GM18505 (cell line): ENCODE measurements around the gene PDLIM3.
"Not testable (repeated sequence)": the region's sequence is repeated elsewhere in the genome, so short reads cannot be mapped to it uniquely, and the experiment has no call there.

ENCODE experiments used
- ATAC-seq: cut with Tn5 transposase; IDR thresholded peaks from one replicate; pipeline ENCODE4 v1.9.1; 2021; ENCODE audit not compliant: unreplicated experiment
- POLR2A ChIP-seq: IDR thresholded peaks from 4 replicates; pipeline ENCODE4 v1.6.1; 2011; ENCODE audit warnings: borderline replicate concordance; ENCODE audit not compliant: insufficient read depth, insufficient read length; ENCODE audit errors: extremely low read depth

Gene PDLIM3

GRCh38 chr4:185541251-185541727 is 6.0 kb upstream of the PDLIM3 start:
- TF ChIP-seq POLR2A: no peak
- no peak for ATAC-seq

GRCh38 chr4:185540487-185541120 is 5.3 kb upstream of the PDLIM3 start:
- no peak for TF ChIP-seq POLR2A
- ATAC-seq: no peak

GRCh38 chr4:185540040-185540439 is 4.7 kb upstream of the PDLIM3 start:
- TF ChIP-seq POLR2A: no peak
- no peak for ATAC-seq

GRCh38 chr4:185538806-185539205 is 3.5 kb upstream of the PDLIM3 start:
- no peak for TF ChIP-seq POLR2A
- ATAC-seq: no peak

- no peak for ATAC-seq
- TF ChIP-seq POLR2A: no peak
These were observed 1.1 kb upstream of the PDLIM3 start for GRCh38 chr4:185536411-185536709.

GRCh38 chr4:185535612-185536410 is 504 bp upstream of the PDLIM3 start:
- no peak for ATAC-seq
- no peak for TF ChIP-seq POLR2A

- no peak for ATAC-seq
- no peak for TF ChIP-seq POLR2A
These were observed 819 bp downstream of the PDLIM3 start for GRCh38 chr4:185534511-185534865.

GRCh38 chr4:185532795-185533324 is 2.4 kb downstream of the PDLIM3 start:
- ATAC-seq: no peak
- no peak for TF ChIP-seq POLR2A

- no peak for ATAC-seq
- TF ChIP-seq POLR2A: no peak
These were observed 3.0 kb downstream of the PDLIM3 start for GRCh38 chr4:185532293-185532692.

- not testable (repeated sequence) for ATAC-seq
These were observed 3.7 kb downstream of the PDLIM3 start for GRCh38 chr4:185531654-185532053.

GRCh38 chr4:185529413-185529812 is 5.9 kb downstream of the PDLIM3 start:
- no peak for TF ChIP-seq POLR2A
- ATAC-seq: no peak

- no peak for ATAC-seq
- no peak for TF ChIP-seq POLR2A
These were observed 10.1 kb downstream of the PDLIM3 start for GRCh38 chr4:185524888-185525863.

- no peak for TF ChIP-seq POLR2A
These were observed 11.4 kb downstream of the PDLIM3 start for GRCh38 chr4:185523862-185524261.

More at GRCh38 chr4:185523862-185524261, 11.4 kb downstream of the PDLIM3 start:
- no peak for ATAC-seq
